ENCODE data around the gene GFAP.

Gene GFAP

GRCh38 chr17:44899074-44899782 lies 16.1 kb downstream of the GFAP start, which contains the start of gene EFTUD2:
EFTUD2 (minus strand) TSS chr17:44899445; CDS start chr17:44894521, 4,924 bp downstream.
- DNase-seq (ENCODE audit: low spot score) = peak; percentile 90

GRCh38 chr17:44898768-44899073 lies 16.6 kb downstream of the GFAP start:
- DNase-seq (ENCODE audit: low spot score) = no peak

GRCh38 chr17:44894642-44895041 lies 20.7 kb downstream of the GFAP start:
- DNase-seq (ENCODE audit: low spot score) = no peak

- no peak for DNase-seq (ENCODE audit: low spot score)
Observed at GRCh38 chr17:44892250-44892649, 23.1 kb downstream of the GFAP start.

- no peak for DNase-seq (ENCODE audit: low spot score)
Observed at GRCh38 chr17:44889003-44889402, 26.3 kb downstream of the GFAP start.

- DNase-seq (ENCODE audit: low spot score) = no peak
Observed at GRCh38 chr17:44887971-44888954, 27.0 kb downstream of the GFAP start.

- DNase-seq (ENCODE audit: low spot score) = no peak
Observed at GRCh38 chr17:44887016-44887415, 28.3 kb downstream of the GFAP start.

- no peak for DNase-seq (ENCODE audit: low spot score)
Observed at GRCh38 chr17:44884941-44885340, 30.4 kb downstream of the GFAP start.

- DNase-seq (ENCODE audit: low spot score) = no peak
Observed at GRCh38 chr17:44881145-44881544, 34.2 kb downstream of the GFAP start.

GRCh38 chr17:44880062-44880461 lies 35.2 kb downstream of the GFAP start:
- no peak for DNase-seq (ENCODE audit: low spot score)

- DNase-seq (ENCODE audit: low spot score) = no peak
Observed at GRCh38 chr17:44879376-44879775, 35.9 kb downstream of the GFAP start.

- DNase-seq (ENCODE audit: low spot score) = peak; percentile 19
Observed at GRCh38 chr17:44878627-44879221, 36.6 kb downstream of the GFAP start.

- no peak for DNase-seq (ENCODE audit: low spot score)
Observed at GRCh38 chr17:44877121-44877520, 38.2 kb downstream of the GFAP start.

GRCh38 chr17:44875761-44876160 lies 39.5 kb downstream of the GFAP start:
- no peak for DNase-seq (ENCODE audit: low spot score)

- no peak for DNase-seq (ENCODE audit: low spot score)
Observed at GRCh38 chr17:44872131-44872768, 43.0 kb downstream of the GFAP start.

GRCh38 chr17:44871556-44871955 lies 43.7 kb downstream of the GFAP start:
- DNase-seq (ENCODE audit: low spot score) = no peak

GRCh38 chr17:44867841-44868240 lies 47.5 kb downstream of the GFAP start:
- DNase-seq (ENCODE audit: low spot score) = no peak

- DNase-seq (ENCODE audit: low spot score) = no peak
Observed at GRCh38 chr17:44865931-44866330, 49.4 kb downstream of the GFAP start.

- DNase-seq (ENCODE audit: low spot score) = peak; percentile 87
Observed at GRCh38 chr17:44865231-44865660, 50.1 kb downstream of the GFAP start.

- no peak for DNase-seq (ENCODE audit: low spot score)
Observed at GRCh38 chr17:44864831-44865230, 50.5 kb downstream of the GFAP start.

GRCh38 chr17:44863061-44863918 lies 52.0 kb downstream of the GFAP start:
- no peak for DNase-seq (ENCODE audit: low spot score)
